Body of pancreas (tissue), 4 donors: ENCODE measurements around the gene CMTM4.

ENCODE experiments used
- CTCF ChIP-seq, 7 experiments: fragments of 450-650 bp in 4 of 7; fragments of 200-600 bp in 3 of 7; sonication (generic) in 3 of 7; IDR thresholded peaks; one replicate each; pipeline ENCODE4 v1.5.1; 2016 to 2019; ENCODE audit warnings: antibody characterized with exemption in 7 of 7
- POLR2A ChIP-seq, 3 donors: fragments of 450-650 bp; IDR thresholded peaks; one replicate each; pipeline ENCODE4 v1.6.1; 2016; ENCODE audit warnings: antibody characterized with exemption in 3 of 3, mild to moderate bottlenecking in 2 of 3

- no peak for TF ChIP-seq POLR2A (IDR thresholded peaks at IDR 0.05)
- no peak for TF ChIP-seq CTCF (IDR thresholded peaks at IDR 0.05)
These were observed 101.8 kb downstream of the CMTM4 start for GRCh38 chr16:66594739-66595138.
